Calu3 (cell line): ENCODE results near the gene TMED7. TPM values are rescaled to one million over a fixed set of nuclear protein-coding genes. Genes with fewer than 3 reads are reported as not detected.
A peak's percentile ranks its signal among the peaks of the same experiment; 100 is the strongest.

Source experiments
- BruUV-seq: library from RNA; stranded (reverse); fragments of 400-500 nt; replicated peaks from 2 replicates; lab custom pipeline; 2021; lab: Mats Ljungman, UMichigan
- CTCF ChIA-PET: fragments of 300-600 bp; sonication (Branson Sonifier 250); formaldehyde crosslinking; loops from one replicate; lab custom pipeline; 2022; ENCODE audit warnings: antibody characterized with exemption; lab: Charles Lee
- DNase-seq: peaks from one replicate; pipeline ENCODE4 v3.0.0; 2022
- H3K27ac Mint-ChIP-seq: one replicate; pipeline ENCODE4 v1.8.0; 2022; ENCODE audit warnings: mixed read lengths; ENCODE audit not compliant: unreplicated experiment
- H3K27me3 Mint-ChIP-seq: one replicate; pipeline ENCODE4 v1.8.0; 2022; ENCODE audit warnings: mixed read lengths; ENCODE audit not compliant: unreplicated experiment
- H3K36me3 Mint-ChIP-seq: one replicate; pipeline ENCODE4 v1.8.0; 2022; ENCODE audit warnings: mild to moderate bottlenecking, moderate library complexity, mixed read lengths; ENCODE audit not compliant: insufficient read depth, unreplicated experiment
- H3K4me1 Mint-ChIP-seq: one replicate; pipeline ENCODE4 v1.8.0; 2022; ENCODE audit warnings: mild to moderate bottlenecking, low read depth, mixed read lengths; ENCODE audit not compliant: unreplicated experiment
- H3K4me3 Mint-ChIP-seq: one replicate; pipeline ENCODE4 v1.8.0; 2022; ENCODE audit warnings: mild to moderate bottlenecking, low read depth, moderate library complexity, mixed read lengths; ENCODE audit not compliant: unreplicated experiment
- H3K9me3 Mint-ChIP-seq: one replicate; pipeline ENCODE4 v1.8.0; 2022; ENCODE audit warnings: low read depth, mixed read lengths; ENCODE audit not compliant: unreplicated experiment
- intact Hi-C: fragments of 100-400 bp; cut with micrococcal nuclease; formaldehyde crosslinking; loops from one replicate; pipeline ENCODE4 v1.10.0; 2022; ENCODE audit not compliant: unreplicated experiment
- total RNA-seq: library from RNA; stranded (reverse); gene quantifications from 2 replicates; pipeline ENCODE4 v1.2.3, GENCODE V29; 2022
- TF ChIP-seq, protein P1 (sequence below): fragments of 200-600 bp; IDR thresholded peaks from one replicate; pipeline ENCODE4 v1.8.0; 2022; ENCODE audit warnings: antibody characterized with exemption; ENCODE audit not compliant: unreplicated experiment

The TMED7 gene
- total RNA-seq, 1 experiment from 2014 or later: 137 TPM

GRCh38 chr5:115601701-115602590, 23.9 kb downstream of the TMED7 start, which contains the start of gene TICAM2:
TICAM2 (minus strand) TSS chr5:115602479; CDS start chr5:115581256, 21,223 bp downstream.
- Mint-ChIP-seq H3K9me3 (no peaks in the 10 kb centered on the region), H3K36me3 (peaks cover 24% of the 10 kb centered on the region), H3K27ac (no peak within 1 kb of the TSS), H3K27me3 (no peaks in the 10 kb centered on the region), H3K4me3 (peak within 1 kb of the TSS; percentile 72), H3K4me1 (peaks cover 23% of the 10 kb centered on the region)
- BruUV-seq: no TSS peak
- TF ChIP-seq, protein P1, sequence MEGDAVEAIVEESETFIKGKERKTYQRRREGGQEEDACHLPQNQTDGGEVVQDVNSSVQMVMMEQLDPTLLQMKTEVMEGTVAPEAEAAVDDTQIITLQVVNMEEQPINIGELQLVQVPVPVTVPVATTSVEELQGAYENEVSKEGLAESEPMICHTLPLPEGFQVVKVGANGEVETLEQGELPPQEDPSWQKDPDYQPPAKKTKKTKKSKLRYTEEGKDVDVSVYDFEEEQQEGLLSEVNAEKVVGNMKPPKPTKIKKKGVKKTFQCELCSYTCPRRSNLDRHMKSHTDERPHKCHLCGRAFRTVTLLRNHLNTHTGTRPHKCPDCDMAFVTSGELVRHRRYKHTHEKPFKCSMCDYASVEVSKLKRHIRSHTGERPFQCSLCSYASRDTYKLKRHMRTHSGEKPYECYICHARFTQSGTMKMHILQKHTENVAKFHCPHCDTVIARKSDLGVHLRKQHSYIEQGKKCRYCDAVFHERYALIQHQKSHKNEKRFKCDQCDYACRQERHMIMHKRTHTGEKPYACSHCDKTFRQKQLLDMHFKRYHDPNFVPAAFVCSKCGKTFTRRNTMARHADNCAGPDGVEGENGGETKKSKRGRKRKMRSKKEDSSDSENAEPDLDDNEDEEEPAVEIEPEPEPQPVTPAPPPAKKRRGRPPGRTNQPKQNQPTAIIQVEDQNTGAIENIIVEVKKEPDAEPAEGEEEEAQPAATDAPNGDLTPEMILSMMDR: peak; percentile 30
- DNase-seq: peak; percentile 49
- CTCF ChIA-PET: interaction anchor here (0.6 to 0.7 kb wide), 2 partner anchors 219 to 238 kb away, joined by 6 read pairs; no protein-coding TSS in a partner anchor
- intact Hi-C loops: no loop called here

GRCh38 chr5:115600766-115601165, 25.1 kb downstream of the TMED7 start:
- H3K27ac Mint-ChIP-seq: no peak overlapping the region
- peaks cover 23% of the 10 kb centered on the region for H3K4me1 Mint-ChIP-seq
- H3K27me3 Mint-ChIP-seq: no peaks in the 10 kb centered on the region
- no peak for DNase-seq
- intact Hi-C loops: no loop called here
- no TSS peak for BruUV-seq
- H3K9me3 Mint-ChIP-seq: no peaks in the 10 kb centered on the region
- peaks cover 18% of the 10 kb centered on the region for H3K36me3 Mint-ChIP-seq
- TF ChIP-seq, protein P1: no peak
- CTCF ChIA-PET: no interaction called here
- no peak overlapping the region for H3K4me3 Mint-ChIP-seq

- no peaks in the 10 kb centered on the region for H3K27me3 Mint-ChIP-seq
- CTCF ChIA-PET: no interaction called here
- no peak overlapping the region for H3K27ac Mint-ChIP-seq
- peaks cover 18% of the 10 kb centered on the region for H3K36me3 Mint-ChIP-seq
- no peak overlapping the region for H3K4me3 Mint-ChIP-seq
- no peak for DNase-seq
- peaks cover 23% of the 10 kb centered on the region for H3K4me1 Mint-ChIP-seq
- TF ChIP-seq, protein P1: no peak
- no TSS peak for BruUV-seq
- H3K9me3 Mint-ChIP-seq: no peaks in the 10 kb centered on the region
- intact Hi-C loops: no loop called here
Measured at GRCh38 chr5:115599924-115600323, 25.9 kb downstream of the TMED7 start.

DNA sequence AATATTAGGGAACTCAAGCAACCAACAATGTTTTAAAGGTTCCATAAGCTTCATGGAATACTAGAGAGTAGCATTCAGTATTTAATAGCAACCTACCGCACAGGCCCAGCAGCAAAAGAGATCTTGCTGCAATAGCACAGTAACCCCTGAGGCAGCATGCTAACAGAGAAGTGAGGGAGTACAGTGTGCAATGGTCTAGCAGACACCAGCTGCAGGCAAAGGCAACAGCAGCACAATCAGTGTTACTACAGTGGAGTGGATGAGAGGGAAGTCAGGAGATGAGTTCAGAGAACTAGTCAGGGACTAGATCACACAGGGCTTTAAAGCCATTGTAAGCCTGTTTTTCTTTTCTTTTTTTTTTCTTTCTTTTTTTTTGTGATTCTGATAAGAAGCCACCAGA, 26.3 kb downstream of the TMED7 start:
- BruUV-seq: no TSS peak
- Mint-ChIP-seq H3K27ac (no peak overlapping the region), H3K9me3 (no peaks in the 10 kb centered on the region), H3K36me3 (peaks cover 18% of the 10 kb centered on the region), H3K27me3 (no peaks in the 10 kb centered on the region), H3K4me3 (no peak overlapping the region), H3K4me1 (peaks cover 23% of the 10 kb centered on the region)
- TF ChIP-seq, protein P1: no peak
- no peak for DNase-seq
- intact Hi-C loops: no loop called here
- CTCF ChIA-PET: no interaction called here
